H1 (cell line): ENCODE data around the gene IL26. TPM values are rescaled to one million over a fixed set of nuclear protein-coding genes. Genes with fewer than 3 reads are reported as not detected.

Experiments
- CTCF ChIA-PET: fragments of 300-600 bp; sonication (Branson Sonifier 250); formaldehyde crosslinking; loops from one replicate; lab custom pipeline; 2021; ENCODE audit not compliant: partially characterized antibody; lab: Charles Lee
- POLR2A ChIA-PET: fragments of 300-600 bp; sonication (Branson Sonifier 250); formaldehyde crosslinking; loops from one replicate; lab custom pipeline; 2021; ENCODE audit warnings: inconsistent platforms; ENCODE audit not compliant: partially characterized antibody; lab: Charles Lee
- DNase-seq, 2 experiments: peaks; one replicate each; pipeline versions ENCODE4 v3.0.0 to v3.0.0-alpha.2; 2010 to 2022; ENCODE audit warnings: low spot score in 2 of 2, low read depth in 1 of 2, mixed read lengths in 1 of 2
- FAIRE-seq: peaks from 2 replicates; lab custom pipeline; 2011; peaks lifted over from hg19 to GRCh38; lab: Jason Lieb, UNC
- H2AFZ ChIP-seq: 2 replicates; pipeline ENCODE4 v1.8.1; 2012; ENCODE audit warnings: low read length, inconsistent platforms
- H2AK5ac ChIP-seq: 2 replicates; pipeline ENCODE4 v1.6.1; 2013; ENCODE audit warnings: low read depth, low read length
- H2BK120ac ChIP-seq: replicated peaks from 2 replicates; pipeline ENCODE3; 2013; ENCODE audit warnings: low read depth, low read length, inconsistent platforms
- H2BK12ac ChIP-seq: 2 replicates; pipeline ENCODE4 v1.6.1; 2013; ENCODE audit warnings: low read depth, low read length
- H2BK15ac ChIP-seq: 2 replicates; pipeline ENCODE4 v1.6.1; 2013; ENCODE audit warnings: low read length
- H2BK20ac ChIP-seq: 2 replicates; pipeline ENCODE4 v1.6.1; 2013; ENCODE audit warnings: low read length
- H2BK5ac ChIP-seq: 2 replicates; pipeline ENCODE4 v1.6.1; 2013; ENCODE audit warnings: low read depth, low read length
- H3K14ac ChIP-seq: 2 replicates; pipeline ENCODE4 v1.6.1; 2013; ENCODE audit warnings: inconsistent platforms; ENCODE audit not compliant: insufficient read length
- H3K18ac ChIP-seq: 2 replicates; pipeline ENCODE4 v1.6.1; 2013; ENCODE audit warnings: low read length; ENCODE audit errors: extremely low read depth
- H3K23ac ChIP-seq: 2 replicates; pipeline ENCODE4 v1.6.1; 2013; ENCODE audit warnings: inconsistent platforms; ENCODE audit not compliant: insufficient read length
- H3K23me2 ChIP-seq: 2 replicates; pipeline ENCODE4 v1.6.1; 2013; ENCODE audit warnings: low read depth, low read length
- H3K27ac ChIP-seq: 2 replicates; pipeline ENCODE4 v1.6.1; 2011; ENCODE audit warnings: low read depth, low read length, inconsistent platforms
- H3K27me3 ChIP-seq, 4 experiments: replicated peaks in 1 of 4; 1 replicate in 1 of 4; 2 replicates in 3 of 4; pipeline versions ENCODE4 v1.6.1 to v1.8.1; 2011 to 2013; ENCODE audit warnings: low read length in 3 of 4, mild to moderate bottlenecking in 3 of 4, inconsistent platforms in 2 of 4, mixed read lengths in 2 of 4, moderate library complexity in 1 of 4; ENCODE audit not compliant: control insufficient read depth in 3 of 4, insufficient read depth in 3 of 4; ENCODE audit errors: extremely low read depth in 1 of 4
- H3K36me3 ChIP-seq, 4 experiments: 2 replicates each; pipeline versions ENCODE4 v1.6.1 to v1.8.1; 2011 to 2013; ENCODE audit warnings: mild to moderate bottlenecking in 4 of 4, low read length in 3 of 4, moderate library complexity in 2 of 4, control low read depth in 1 of 4, inconsistent platforms in 1 of 4; ENCODE audit not compliant: insufficient read depth in 4 of 4, control insufficient read depth in 2 of 4
- H3K4ac ChIP-seq: replicated peaks from 2 replicates; pipeline ENCODE3; 2013; ENCODE audit warnings: low read length, low read depth, mixed read lengths, inconsistent platforms; ENCODE audit not compliant: insufficient read length
- H3K4me1 ChIP-seq, 4 experiments: replicated peaks in 1 of 4; 1 replicate in 1 of 4; 2 replicates in 3 of 4; pipeline versions ENCODE4 v1.6.1 to v1.8.1; 2011 to 2013; ENCODE audit warnings: low read length in 3 of 4, inconsistent platforms in 2 of 4, mixed read lengths in 1 of 4; ENCODE audit not compliant: insufficient read depth in 4 of 4, control insufficient read depth in 3 of 4
- H3K4me2 ChIP-seq, 2 experiments: 2 replicates each; pipeline versions ENCODE4 v1.6.1 to v1.8.1; 2011 to 2013; ENCODE audit warnings: low read depth in 2 of 2, low read length in 2 of 2, control low read depth in 1 of 2, inconsistent platforms in 1 of 2, mild to moderate bottlenecking in 1 of 2; ENCODE audit not compliant: insufficient read depth in 1 of 2
- H3K4me3 ChIP-seq, 4 experiments: fragments of 200-600, 300-600 bp in 1 of 4; sonication (generic), shearing (Covaris generic), sonication (Bioruptor Twin) in 1 of 4; 2 replicates each; pipeline versions ENCODE4 v1.5.1 to v1.8.1; 2011 to 2016; ENCODE audit warnings: low read length in 4 of 4, low read depth in 3 of 4, control low read depth in 2 of 4, inconsistent platforms in 2 of 4, mild to moderate bottlenecking in 2 of 4, mixed read lengths in 1 of 4, moderate library complexity in 1 of 4; ENCODE audit not compliant: insufficient read depth in 2 of 4; ENCODE audit errors: extremely low read depth in 1 of 4
- H3K56ac ChIP-seq: replicated peaks from 2 replicates; pipeline ENCODE3; 2013; ENCODE audit warnings: low read depth, mild to moderate bottlenecking, mixed read lengths, low read length, inconsistent platforms; ENCODE audit not compliant: insufficient read length
- H3K79me1 ChIP-seq: 2 replicates; pipeline ENCODE4 v1.6.1; 2013; ENCODE audit warnings: low read depth, low read length, control low read depth
- H3K79me2 ChIP-seq, 2 experiments: 2 replicates each; pipeline versions ENCODE4 v1.6.1 to v1.8.1; 2012 to 2013; ENCODE audit warnings: low read length in 2 of 2, mild to moderate bottlenecking in 2 of 2, inconsistent platforms in 1 of 2; ENCODE audit not compliant: insufficient read depth in 2 of 2, control insufficient read depth in 1 of 2
- H3K9ac ChIP-seq, 4 experiments: replicated peaks in 1 of 4; 1 replicate in 1 of 4; 2 replicates in 3 of 4; pipeline versions ENCODE4 v1.6.1 to v1.8.1; 2011 to 2013; ENCODE audit warnings: low read depth in 3 of 4, low read length in 3 of 4, control low read depth in 2 of 4, mild to moderate bottlenecking in 2 of 4, moderate library complexity in 2 of 4, inconsistent platforms in 1 of 4; ENCODE audit errors: extremely low read depth in 1 of 4
- H3K9me3 ChIP-seq, 2 experiments: 2 replicates each; pipeline versions ENCODE4 v1.6.1 to v1.8.1; 2012 to 2013; ENCODE audit warnings: mild to moderate bottlenecking in 2 of 2, moderate library complexity in 2 of 2, control low read depth in 1 of 2, inconsistent platforms in 1 of 2, low read depth in 1 of 2, low read length in 1 of 2, mixed read lengths in 1 of 2; ENCODE audit not compliant: insufficient read depth in 2 of 2
- H4K20me1 ChIP-seq, 2 experiments: replicated peaks in 1 of 2; 2 replicates each; pipeline versions ENCODE3 to v1.8.1; 2011 to 2013; ENCODE audit warnings: inconsistent platforms in 2 of 2, low read length in 2 of 2, mild to moderate bottlenecking in 1 of 2; ENCODE audit not compliant: insufficient read depth in 2 of 2, control insufficient read depth in 1 of 2
- H4K5ac ChIP-seq: 2 replicates; pipeline ENCODE4 v1.6.1; 2013; ENCODE audit warnings: low read length, low read depth, mixed read lengths, inconsistent platforms; ENCODE audit not compliant: insufficient read length
- H4K8ac ChIP-seq: 2 replicates; pipeline ENCODE4 v1.8.0; 2013; ENCODE audit warnings: mild to moderate bottlenecking, moderate library complexity, low read length, inconsistent platforms; ENCODE audit not compliant: insufficient read depth; ENCODE audit errors: extremely low read depth
- H4K91ac ChIP-seq: replicated peaks from 2 replicates; pipeline ENCODE3; 2013; ENCODE audit warnings: low read length, mixed read lengths, inconsistent platforms; ENCODE audit not compliant: insufficient read length
- BACH1 ChIP-seq: IDR thresholded peaks from 2 replicates; pipeline ENCODE4 v1.6.1; 2012; ENCODE audit warnings: low read length, improper control_type of control experiment
- BCL11A ChIP-seq, 2 experiments: IDR thresholded peaks; one replicate each; pipeline ENCODE4 v1.6.1; 2011; ENCODE audit warnings: low read depth in 2 of 2, low read length in 2 of 2, mild to moderate bottlenecking in 2 of 2
- BRCA1 ChIP-seq: IDR thresholded peaks from 2 replicates; pipeline ENCODE4 v1.6.1; 2012; ENCODE audit warnings: low read depth, low read length, improper control_type of control experiment
- EP300 ChIP-seq, 2 experiments: IDR thresholded peaks; 1 replicate in 1 of 2; 2 replicates in 1 of 2; pipeline ENCODE4 v1.6.1; 2011 to 2012; ENCODE audit warnings: low read depth in 2 of 2, low read length in 2 of 2, mild to moderate bottlenecking in 2 of 2, borderline replicate concordance in 1 of 2, inconsistent platforms in 1 of 2, moderate library complexity in 1 of 2
- KDM5A ChIP-seq: fragments of 200-600 bp; IDR thresholded peaks from 2 replicates; pipeline ENCODE4 v1.7.1; 2012; ENCODE audit warnings: mild to moderate bottlenecking, low read length, inconsistent platforms, mixed read lengths
- MAX ChIP-seq: IDR thresholded peaks from 2 replicates; pipeline ENCODE4 v1.6.1; 2012; ENCODE audit warnings: inconsistent platforms
- NRF1 ChIP-seq: IDR thresholded peaks from 2 replicates; pipeline ENCODE4 v1.6.1; 2011; ENCODE audit warnings: mild to moderate bottlenecking, low read depth, low read length, improper control_type of control experiment
- POLR2AphosphoS5 ChIP-seq: IDR thresholded peaks from 2 replicates; pipeline ENCODE4 v1.6.1; 2011; ENCODE audit warnings: low read depth, low read length
- POU5F1 ChIP-seq: IDR thresholded peaks from 2 replicates; pipeline ENCODE4 v1.6.1; 2011; ENCODE audit warnings: low read depth, mild to moderate bottlenecking, low read length, moderate library complexity
- SIN3A ChIP-seq, 2 experiments: IDR thresholded peaks in 1 of 2; conservative IDR thresholded peaks in 1 of 2; 2 replicates each; pipeline ENCODE4 v1.6.1; 2011 to 2012; ENCODE audit warnings: low read length in 2 of 2, improper control_type of control experiment in 1 of 2, low read depth in 1 of 2, mild to moderate bottlenecking in 1 of 2
- SP4 ChIP-seq: IDR thresholded peaks from 2 replicates; pipeline ENCODE4 v1.6.1; 2012; ENCODE audit warnings: low read length, inconsistent platforms
- SUZ12 ChIP-seq: fragments of 200-600 bp; sonication (generic); IDR thresholded peaks from 2 replicates; pipeline ENCODE4 v1.6.1; 2012; ENCODE audit warnings: mild to moderate bottlenecking, inconsistent platforms, low read length, moderate library complexity, mixed read lengths
- TAF7 ChIP-seq: optimal IDR thresholded peaks from 2 replicates; pipeline ENCODE3; 2011; ENCODE audit warnings: low read depth, mild to moderate bottlenecking, inconsistent platforms, low read length, moderate library complexity, borderline replicate concordance
- TBP ChIP-seq: IDR thresholded peaks from 2 replicates; pipeline ENCODE4 v1.6.1; 2011; ENCODE audit warnings: low read depth, low read length, improper control_type of control experiment
- WGBS, 2 experiments: shearing (Covaris generic) in 1 of 2; methylation state at CpG; one replicate each; pipeline versions ENCODE4 v1.1.6 to v1.1.7; 2013 to 2015; ENCODE audit warnings: low lambda C conversion rate in 2 of 2, mixed read lengths in 2 of 2, inconsistent platforms in 1 of 2, low coverage in 1 of 2, missing lambda C conversion rate in 1 of 2; ENCODE audit not compliant: insufficient replicate concordance in 2 of 2, insufficient coverage in 1 of 2, insufficient read length in 1 of 2; ENCODE audit errors: extremely low coverage in 1 of 2, missing lambda C conversion rate in 1 of 2; 5-methylcytosine and 5-hydroxymethylcytosine counted together
- polyA plus RNA-seq, 7 experiments: library from polyadenylated mRNA; depleted of rRNA in 3 of 7; stranded (reverse) in 5 of 7; unstranded in 2 of 7; fragments of >200 nt in 5 of 7; fragments of 200-250 nt in 2 of 7; gene quantifications; 1 replicate in 5 of 7; 2 replicates in 1 of 7; 4 replicates in 1 of 7; pipeline versions ENCODE4 v1.2.1 to v1.2.3, GENCODE V29; 2011 to 2013; ENCODE audit warnings: missing spikeins in 2 of 7, mixed read lengths in 2 of 7
- total RNA-seq: library from RNA; stranded (reverse); fragmentation: NEBNext Ultra II Directional; extraction: Animal tissue kit (Norgen Biotek cat#: 25700); gene quantifications from 2 replicates; pipeline ENCODE4 v1.2.1, GENCODE V29; 2021

The IL26 gene
- total and polyA plus RNA-seq, 2 of the 8 experiments (the other 6 are each of a cell fraction or from before 2014, with no cell fraction given): not detected

- TF ChIP-seq BACH1: no peak
- TF ChIP-seq POLR2AphosphoS5: no peak
- no peak for TF ChIP-seq SIN3A (conservative IDR thresholded peaks at IDR 0.05 in 1 of 2, IDR thresholded peaks at IDR 0.05 in 1 of 2; ENCODE audit: low read depth in 1 of 2, low read length in 2 of 2)
- no peak for TF ChIP-seq EP300 (IDR thresholded peaks at IDR 0.05; ENCODE audit: borderline replicate concordance in 1 of 2, low read depth in 2 of 2, low read length in 2 of 2)
- no peak for TF ChIP-seq NRF1
- no peak for TF ChIP-seq BCL11A (IDR thresholded peaks at IDR 0.05; ENCODE audit: low read depth in 2 of 2, low read length in 2 of 2)
- TF ChIP-seq TBP: no peak
- TF ChIP-seq MAX: no peak
- no peak for TF ChIP-seq KDM5A
- no peak for TF ChIP-seq POU5F1
- no peak for TF ChIP-seq TAF7
- TF ChIP-seq SP4: no peak
- no peak for TF ChIP-seq BRCA1
- no peak for TF ChIP-seq SUZ12
These were observed 62.0 kb downstream of the IL26 start for GRCh38 chr12:68163560-68164081.

More at GRCh38 chr12:68163560-68164081, 62.0 kb downstream of the IL26 start:
- WGBS, 2 experiments: 94% methylated on average over 4 of the region's 4 CpGs; no CpG with 5 or more reads in 1 of the 2 experiments
- Histone ChIP-seq H3K4me2 (no peak overlapping the region), H4K91ac (no peak overlapping the region), H2BK20ac (no peak overlapping the region), H3K18ac (no peak overlapping the region), H3K9me3 (no peaks in the 10 kb centered on the region), H3K4me3 (no peak overlapping the region), H2BK15ac (no peak overlapping the region), H2BK120ac (no peak overlapping the region), H3K27me3 (no peaks in the 10 kb centered on the region), H4K20me1 (no peaks in the 10 kb centered on the region), H2AK5ac (no peak overlapping the region), H3K9ac (no peak overlapping the region), H3K4me1 (no peaks in the 10 kb centered on the region), H4K8ac (no peak overlapping the region), H2AFZ (no peak overlapping the region), H3K23ac (no peak overlapping the region), H2BK12ac (no peak overlapping the region), H3K27ac (no peak overlapping the region), H3K79me2 (no peaks in the 10 kb centered on the region), H3K56ac (no peak overlapping the region), H3K23me2 (no peaks in the 10 kb centered on the region), H3K14ac (no peak overlapping the region), H3K4ac (no peak overlapping the region), H3K36me3 (no peaks in the 10 kb centered on the region), H3K79me1 (no peaks in the 10 kb centered on the region), H4K5ac (no peak overlapping the region), H2BK5ac (no peak overlapping the region)
- POLR2A ChIA-PET: no interaction called here
- DNase-seq (no peak), FAIRE-seq (no peak)
- CTCF ChIA-PET: no interaction called here
